ENCODE data around the gene OAS1. TPM values are rescaled to one million over a fixed set of nuclear protein-coding genes. Genes with fewer than 3 reads are reported as not detected.

Gene OAS1
- total and polyA plus RNA-seq, 2 of the 8 experiments (the other 6 are each of a cell fraction or from before 2014, with no cell fraction given), result 0.23 TPM; not detected in 1

- TF ChIP-seq USF2 (IDR thresholded peaks at IDR 0.05; ENCODE audit: low read length) (no peak), TEAD4 (IDR thresholded peaks at IDR 0.05; ENCODE audit: low read depth, low read length) (no peak), NRF1 (IDR thresholded peaks at IDR 0.05; ENCODE audit: low read depth, low read length) (no peak), RFX5 (IDR thresholded peaks at IDR 0.05; ENCODE audit: borderline replicate concordance, low read depth, low read length) (no peak)
Measured at GRCh38 chr12:112909693-112910092, 2.9 kb downstream of the OAS1 start (continued).
